Body of pancreas (tissue), 4 donors: ENCODE data around the gene NME7.

ENCODE experiments used
- POLR2A ChIP-seq, 3 donors: fragments of 450-650 bp; IDR thresholded peaks; one replicate each; pipeline ENCODE4 v1.6.1; 2016; ENCODE audit warnings: antibody characterized with exemption in 3 of 3, mild to moderate bottlenecking in 2 of 3
- TF ChIP-seq, protein P1 (sequence below), 7 experiments: fragments of 450-650 bp in 4 of 7; fragments of 200-600 bp in 3 of 7; sonication (generic) in 3 of 7; IDR thresholded peaks; one replicate each; pipeline ENCODE4 v1.5.1; 2016 to 2019; ENCODE audit warnings: antibody characterized with exemption in 7 of 7

DNA sequence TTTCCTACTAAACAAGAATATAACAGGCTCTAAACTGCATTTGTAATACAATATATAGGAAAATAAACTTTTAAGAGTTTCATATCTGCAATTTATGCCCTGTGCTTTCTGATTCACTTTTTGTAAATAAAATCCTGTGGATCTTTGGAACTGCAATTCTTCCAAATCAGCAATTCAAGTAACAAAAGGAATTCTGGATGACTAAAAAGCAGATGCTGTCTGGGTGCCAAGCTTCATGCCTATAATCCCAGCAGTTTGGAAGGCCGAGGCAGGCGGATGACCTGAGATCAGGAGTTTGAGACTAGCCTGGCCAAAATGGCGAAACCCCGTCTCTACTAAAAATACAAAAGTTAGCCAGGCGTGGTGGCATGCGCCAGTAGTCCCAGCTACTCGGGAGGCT is 6.3 kb downstream of the NME7 start:
- TF ChIP-seq, protein P1, sequence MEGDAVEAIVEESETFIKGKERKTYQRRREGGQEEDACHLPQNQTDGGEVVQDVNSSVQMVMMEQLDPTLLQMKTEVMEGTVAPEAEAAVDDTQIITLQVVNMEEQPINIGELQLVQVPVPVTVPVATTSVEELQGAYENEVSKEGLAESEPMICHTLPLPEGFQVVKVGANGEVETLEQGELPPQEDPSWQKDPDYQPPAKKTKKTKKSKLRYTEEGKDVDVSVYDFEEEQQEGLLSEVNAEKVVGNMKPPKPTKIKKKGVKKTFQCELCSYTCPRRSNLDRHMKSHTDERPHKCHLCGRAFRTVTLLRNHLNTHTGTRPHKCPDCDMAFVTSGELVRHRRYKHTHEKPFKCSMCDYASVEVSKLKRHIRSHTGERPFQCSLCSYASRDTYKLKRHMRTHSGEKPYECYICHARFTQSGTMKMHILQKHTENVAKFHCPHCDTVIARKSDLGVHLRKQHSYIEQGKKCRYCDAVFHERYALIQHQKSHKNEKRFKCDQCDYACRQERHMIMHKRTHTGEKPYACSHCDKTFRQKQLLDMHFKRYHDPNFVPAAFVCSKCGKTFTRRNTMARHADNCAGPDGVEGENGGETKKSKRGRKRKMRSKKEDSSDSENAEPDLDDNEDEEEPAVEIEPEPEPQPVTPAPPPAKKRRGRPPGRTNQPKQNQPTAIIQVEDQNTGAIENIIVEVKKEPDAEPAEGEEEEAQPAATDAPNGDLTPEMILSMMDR (IDR thresholded peaks at IDR 0.05) = no peak
- TF ChIP-seq POLR2A (IDR thresholded peaks at IDR 0.05) = no peak
